Ovary (tissue), 9 donors: ENCODE measurements around the gene C4orf50. TPM values are rescaled to one million over a fixed set of nuclear protein-coding genes. Genes with fewer than 3 reads are reported as not detected.
"Not testable (repeated sequence)": the region's sequence is repeated elsewhere in the genome, so short reads cannot be mapped to it uniquely, and the experiment has no call there.

Source experiments
- DNase-seq, 5 donors: peaks; one replicate each; pipeline ENCODE4 v3.0.0-alpha.2; 2019 to 2020
- H3K27ac ChIP-seq, 2 donors: fragments of 200-600 bp; one replicate each; pipeline versions ENCODE4 v1.5.1 to v1.8.0; 2019 to 2022
- H3K27me3 ChIP-seq: fragments of 200-600 bp; one replicate; pipeline ENCODE4 v1.8.0; 2022
- H3K36me3 ChIP-seq: fragments of 200-600 bp; sonication (generic); one replicate; pipeline ENCODE4 v1.5.1; 2019
- H3K4me1 ChIP-seq: one replicate; pipeline ENCODE4 v1.8.1; 2013; ENCODE audit warnings: mild to moderate bottlenecking, moderate library complexity; ENCODE audit not compliant: insufficient read depth
- H3K4me3 ChIP-seq: fragments of 200-600 bp; sonication (generic); one replicate; pipeline ENCODE4 v1.5.1; 2017
- H3K9me3 ChIP-seq, 2 donors: fragments of 200-600 bp in 1 of 2; sonication (generic) in 1 of 2; one replicate each; pipeline versions ENCODE4 v1.5.1 to v1.8.1; 2013 to 2019; ENCODE audit warnings: mild to moderate bottlenecking in 1 of 2, moderate library complexity in 1 of 2
- CTCF ChIP-seq, 3 donors: fragments of 450-650 bp in 2 of 3; fragments of 200-600 bp in 1 of 3; IDR thresholded peaks; one replicate each; pipeline versions ENCODE4 v1.5.1 to v1.8.0; 2016 to 2022; ENCODE audit warnings: antibody characterized with exemption in 3 of 3, mild to moderate bottlenecking in 1 of 3
- EP300 ChIP-seq: sonication (generic); formaldehyde crosslinking; IDR thresholded peaks from one replicate; pipeline ENCODE4 v1.6.1; 2017; ENCODE audit warnings: antibody characterized with exemption
- POLR2A ChIP-seq: fragments of 450-650 bp; IDR thresholded peaks from one replicate; pipeline ENCODE4 v1.6.1; 2017; ENCODE audit warnings: antibody characterized with exemption, mild to moderate bottlenecking, moderate library complexity
- WGBS, 3 donors: extraction: QIAGEN DNeasy Blood & Tissue Kit in 1 of 3; methylation state at CpG; one replicate each; pipeline versions ENCODE4 v1.1.5 to v1.1.7; 2013 to 2017; 5-methylcytosine and 5-hydroxymethylcytosine counted together
- intact Hi-C, 4 donors: fragments of 100-400 bp; cut with DNase I; formaldehyde crosslinking; loops; one replicate each; pipeline versions ENCODE4 v1.11.0 to v1.15.1; 2022 to 2023
- polyA plus RNA-seq, 2 donors: library from polyadenylated mRNA; stranded (reverse); fragments of 200-250 nt in 1 of 2; fragments of 350-450 nt in 1 of 2; fragmentation: Illumina TruSeq in 1 of 2; extraction: RNeasy Lipid Tissue Mini Kit (QIAGEN cat#74804) in 1 of 2; gene quantifications; one replicate each; pipeline ENCODE4 v1.2.3, GENCODE V29; 2013 to 2014
- total RNA-seq, 7 donors: library from RNA; depleted of rRNA in 2 of 7; stranded (reverse); fragments of >200 nt in 2 of 7; fragmentation: NEBNext Ultra II Directional in 3 of 7; extraction: Animal tissue kit (Norgen Biotek cat#: 25700) in 3 of 7; gene quantifications; one replicate each; pipeline versions ENCODE4 v1.1.0 to v1.2.4, GENCODE V29; 2016 to 2023
- donor health status: DM: no; HTN: no; CAD: no; lungs with moderate emphysema.
- donor health status: DM: no; HTN: no; CAD: no.
- donor health status: Bipolar disorder and iron deficiency.
- donor health status: DM: yes; HTN: yes; CAD: no.
- donor health status: DM: no; HTN: no; CAD: no.
- donor health status: DM: yes; HTN: yes; CAD: no.

Gene C4orf50
- total and polyA plus RNA-seq, 9 donors = 0.04 to 0.35 (median 0.12) TPM

GRCh38 chr4:6009452-6009851, 8.8 kb downstream of the C4orf50 start:
- no peaks in the 10 kb centered on the region for H3K27me3 ChIP-seq
- H3K36me3 ChIP-seq = no peaks in the 10 kb centered on the region
- DNase-seq = no peak
- no peak overlapping the region for H3K4me3 ChIP-seq
- peaks cover 4% of the 10 kb centered on the region for H3K4me1 ChIP-seq
- no peak for TF ChIP-seq POLR2A
- TF ChIP-seq CTCF (IDR thresholded peaks at IDR 0.05) = no peak
- TF ChIP-seq EP300 = no peak
- no peak overlapping the region for H3K27ac ChIP-seq
- WGBS, 3 donors = 34 to 55% (median 48%) methylated on average over 8 of the region's 8 CpGs
- intact Hi-C loops = no loop called here
- H3K9me3 ChIP-seq = no peaks in the 10 kb centered on the region

- intact Hi-C loops = no loop called here
- no peak for DNase-seq
- 63 to 78% (median 73%) methylated on average over 19 of the region's 19 CpGs for WGBS, 3 donors
- H3K4me1 ChIP-seq = peaks cover 4% of the 10 kb centered on the region
- no peak overlapping the region for H3K27ac ChIP-seq
- no peak overlapping the region for H3K4me3 ChIP-seq
- H3K9me3 ChIP-seq = no peaks in the 10 kb centered on the region
- no peaks in the 10 kb centered on the region for H3K36me3 ChIP-seq
- no peaks in the 10 kb centered on the region for H3K27me3 ChIP-seq
- TF ChIP-seq EP300 (no peak), POLR2A (no peak)
These were observed 9.4 kb downstream of the C4orf50 start for GRCh38 chr4:6008766-6009385.

- DNase-seq = no peak
- Histone ChIP-seq H3K9me3 (no peaks in the 10 kb centered on the region), H3K36me3 (no peaks in the 10 kb centered on the region), H3K27ac (no peak overlapping the region), H3K27me3 (no peaks in the 10 kb centered on the region), H3K4me1 (peaks cover 4% of the 10 kb centered on the region), H3K4me3 (no peak overlapping the region)
- intact Hi-C loops = no loop called here
- TF ChIP-seq EP300 (no peak), CTCF (IDR thresholded peaks at IDR 0.05) (no peak), POLR2A (no peak)
- 13 to 62% (median 22%) methylated on average over 42 to 54 of the region's 54 CpGs for WGBS, 3 donors
These were observed 10.1 kb downstream of the C4orf50 start for GRCh38 chr4:6008092-6008551.

GRCh38 chr4:6005175-6005574, 13.1 kb downstream of the C4orf50 start:
- TF ChIP-seq POLR2A (no peak), EP300 (no peak), CTCF (IDR thresholded peaks at IDR 0.05) (no peak)
- WGBS, 3 donors = 67 to 81% (median 79%) methylated on average over 4 of the region's 4 CpGs
- DNase-seq = no peak

GRCh38 chr4:6003485-6003884, 14.7 kb downstream of the C4orf50 start:
- DNase-seq, H3K27me3 ChIP-seq, intact Hi-C loops, H3K4me1 ChIP-seq, H3K36me3 ChIP-seq, H3K27ac ChIP-seq, H3K9me3 ChIP-seq, H3K4me3 ChIP-seq: not testable (repeated sequence)
- WGBS, 3 donors = 5 to 94% (median 72%) methylated on average over 1 of the region's 1 CpG

More at GRCh38 chr4:6005175-6005574, 13.1 kb downstream of the C4orf50 start:
- Histone ChIP-seq H3K4me1 (no peaks in the 10 kb centered on the region), H3K36me3 (no peaks in the 10 kb centered on the region), H3K9me3 (no peaks in the 10 kb centered on the region), H3K27me3 (no peaks in the 10 kb centered on the region), H3K27ac (no peak overlapping the region), H3K4me3 (no peak overlapping the region)
- intact Hi-C loops = no loop called here
